ENCODE data around the gene NKX1-1. TPM values are rescaled to one million over a fixed set of nuclear protein-coding genes. Genes with fewer than 3 reads are reported as not detected.
A peak's percentile ranks its signal among the peaks of the same experiment; 100 is the strongest.

Gene NKX1-1
- total RNA-seq, 2 donors from 2014 or later = not detected

GRCh38 chr4:1362046-1362445, 44.2 kb downstream of the NKX1-1 start:
- no peaks in the 10 kb centered on the region for H3K27me3 Mint-ChIP-seq
- no peaks in the 10 kb centered on the region for H3K36me3 Mint-ChIP-seq
- H3K9me3 Mint-ChIP-seq = no peaks in the 10 kb centered on the region
- DNase-seq (ENCODE audit: low spot score) (no peak), ATAC-seq (no peak)
- no peaks in the 10 kb centered on the region for H3K4me1 Mint-ChIP-seq (ENCODE audit: low read depth in 2 of 2)
- H3K27ac Mint-ChIP-seq = no peak overlapping the region
- H3K4me3 Mint-ChIP-seq = no peak overlapping the region

GRCh38 chr4:1361431-1361830, 44.8 kb downstream of the NKX1-1 start:
- H3K4me3 Mint-ChIP-seq = no peak overlapping the region
- ATAC-seq (no peak), DNase-seq (ENCODE audit: low spot score) (no peak)
- H3K4me1 Mint-ChIP-seq (ENCODE audit: low read depth in 2 of 2) = no peaks in the 10 kb centered on the region
- no peak overlapping the region for H3K27ac Mint-ChIP-seq
- no peaks in the 10 kb centered on the region for H3K9me3 Mint-ChIP-seq
- H3K27me3 Mint-ChIP-seq = no peaks in the 10 kb centered on the region
- H3K36me3 Mint-ChIP-seq = no peaks in the 10 kb centered on the region

- DNase-seq (ENCODE audit: low spot score) (no peak), ATAC-seq (no peak)
- no peaks in the 10 kb centered on the region for H3K36me3 Mint-ChIP-seq
- H3K27ac Mint-ChIP-seq = no peak overlapping the region
- no peaks in the 10 kb centered on the region for H3K27me3 Mint-ChIP-seq
- H3K4me3 Mint-ChIP-seq = no peak overlapping the region
- H3K4me1 Mint-ChIP-seq (ENCODE audit: low read depth in 2 of 2) = peaks cover 0 to 2% of the 10 kb centered on the region in 2 donors
- no peaks in the 10 kb centered on the region for H3K9me3 Mint-ChIP-seq
Measured at GRCh38 chr4:1360423-1361283, 45.6 kb downstream of the NKX1-1 start.

- peaks cover 0 to 4% of the 10 kb centered on the region in 2 donors for H3K4me1 Mint-ChIP-seq (ENCODE audit: low read depth in 2 of 2)
- no peak for DNase-seq (ENCODE audit: low spot score)
- no peak overlapping the region for H3K4me3 Mint-ChIP-seq
- H3K27ac Mint-ChIP-seq = no peak overlapping the region
- H3K27me3 Mint-ChIP-seq = no peaks in the 10 kb centered on the region
- H3K36me3 Mint-ChIP-seq = no peaks in the 10 kb centered on the region
- ATAC-seq = no peak
- no peaks in the 10 kb centered on the region for H3K9me3 Mint-ChIP-seq
Measured at GRCh38 chr4:1359976-1360375, 46.3 kb downstream of the NKX1-1 start.

- Mint-ChIP-seq H3K4me3 (no peak overlapping the region), H3K9me3 (no peaks in the 10 kb centered on the region), H3K27ac (no peak overlapping the region), H3K27me3 (no peaks in the 10 kb centered on the region), H3K36me3 (no peaks in the 10 kb centered on the region), H3K4me1 (ENCODE audit: low read depth in 2 of 2) (peaks cover 0 to 4% of the 10 kb centered on the region in 2 donors)
- no peak for DNase-seq (ENCODE audit: low spot score)
- ATAC-seq = no peak
Measured at GRCh38 chr4:1359144-1359501, 47.1 kb downstream of the NKX1-1 start.

- H3K4me3 Mint-ChIP-seq = no peak overlapping the region
- H3K27ac Mint-ChIP-seq = no peak overlapping the region
- no peaks in the 10 kb centered on the region for H3K36me3 Mint-ChIP-seq
- H3K27me3 Mint-ChIP-seq = no peaks in the 10 kb centered on the region
- peaks cover 0 to 4% of the 10 kb centered on the region in 2 donors for H3K4me1 Mint-ChIP-seq (ENCODE audit: low read depth in 2 of 2)
- H3K9me3 Mint-ChIP-seq = no peaks in the 10 kb centered on the region
- ATAC-seq = no peak
- DNase-seq (ENCODE audit: low spot score) = no peak
Measured at GRCh38 chr4:1358421-1359143, 47.7 kb downstream of the NKX1-1 start.

- H3K4me1 Mint-ChIP-seq (ENCODE audit: low read depth in 2 of 2) = peaks cover 0 to 4% of the 10 kb centered on the region in 2 donors
- no peak overlapping the region for H3K4me3 Mint-ChIP-seq
- H3K27ac Mint-ChIP-seq = no peak overlapping the region
- ATAC-seq (peak in 1 of 2 donors; percentile 14), DNase-seq (ENCODE audit: low spot score) (no peak)
- H3K27me3 Mint-ChIP-seq = no peaks in the 10 kb centered on the region
- H3K9me3 Mint-ChIP-seq = no peaks in the 10 kb centered on the region
- no peaks in the 10 kb centered on the region for H3K36me3 Mint-ChIP-seq
Measured at GRCh38 chr4:1357356-1358248, 48.6 kb downstream of the NKX1-1 start.

GRCh38 chr4:1356181-1356998, 49.9 kb downstream of the NKX1-1 start:
- Mint-ChIP-seq H3K4me3 (no peak overlapping the region), H3K27me3 (no peaks in the 10 kb centered on the region), H3K27ac (no peak overlapping the region), H3K36me3 (no peaks in the 10 kb centered on the region), H3K9me3 (no peaks in the 10 kb centered on the region), H3K4me1 (ENCODE audit: low read depth in 2 of 2) (peaks cover 5 to 8% of the 10 kb centered on the region in 2 donors)
- ATAC-seq (no peak), DNase-seq (ENCODE audit: low spot score) (no peak)

- Mint-ChIP-seq H3K27ac (no peak overlapping the region), H3K4me1 (ENCODE audit: low read depth in 2 of 2) (peaks cover 6 to 8% of the 10 kb centered on the region in 2 donors), H3K36me3 (no peaks in the 10 kb centered on the region), H3K9me3 (no peaks in the 10 kb centered on the region), H3K27me3 (no peaks in the 10 kb centered on the region), H3K4me3 (no peak overlapping the region)
- ATAC-seq = no peak
- DNase-seq (ENCODE audit: low spot score) = no peak
Measured at GRCh38 chr4:1355378-1355777, 50.9 kb downstream of the NKX1-1 start.

GRCh38 chr4:1354983-1355275, 51.3 kb downstream of the NKX1-1 start:
- Mint-ChIP-seq H3K4me1 (ENCODE audit: low read depth in 2 of 2) (peaks cover 6 to 8% of the 10 kb centered on the region in 2 donors), H3K27ac (no peak overlapping the region), H3K9me3 (no peaks in the 10 kb centered on the region), H3K4me3 (no peak overlapping the region), H3K36me3 (no peaks in the 10 kb centered on the region), H3K27me3 (no peaks in the 10 kb centered on the region)
- ATAC-seq (no peak), DNase-seq (ENCODE audit: low spot score) (no peak)

GRCh38 chr4:1354136-1354982, 51.9 kb downstream of the NKX1-1 start:
- Mint-ChIP-seq H3K4me3 (no peak overlapping the region), H3K27me3 (no peaks in the 10 kb centered on the region), H3K27ac (no peak overlapping the region), H3K9me3 (no peaks in the 10 kb centered on the region), H3K36me3 (no peaks in the 10 kb centered on the region), H3K4me1 (ENCODE audit: low read depth in 2 of 2) (peaks cover 6 to 8% of the 10 kb centered on the region in 2 donors)
- ATAC-seq = no peak
- no peak for DNase-seq (ENCODE audit: low spot score)

- ATAC-seq (no peak), DNase-seq (ENCODE audit: low spot score) (no peak)
- no peak overlapping the region for H3K4me3 Mint-ChIP-seq
- no peaks in the 10 kb centered on the region for H3K36me3 Mint-ChIP-seq
- no peaks in the 10 kb centered on the region for H3K27me3 Mint-ChIP-seq
- H3K9me3 Mint-ChIP-seq = no peaks in the 10 kb centered on the region
- H3K4me1 Mint-ChIP-seq (ENCODE audit: low read depth in 2 of 2) = peaks cover 11 to 16% of the 10 kb centered on the region in 2 donors
- H3K27ac Mint-ChIP-seq = no peak overlapping the region
Measured at GRCh38 chr4:1353186-1354055, 52.8 kb downstream of the NKX1-1 start.
